ENCODE data around the gene PCSK6. TPM values are rescaled to one million over a fixed set of nuclear protein-coding genes. Genes with fewer than 3 reads are reported as not detected.

Gene PCSK6
- total RNA-seq, 4 donors from 2014 or later = 12.8 to 23.2 (median 18.4) TPM

GRCh38 chr15:101391981-101392640, 97.4 kb downstream of the PCSK6 start:
- Histone ChIP-seq H3K27ac (no peak overlapping the region), H3K4me3 (no peak overlapping the region), H3K4me1 (no peaks in the 10 kb centered on the region), H3K27me3 (no peaks in the 10 kb centered on the region), H3K36me3 (no peaks in the 10 kb centered on the region), H3K9me3 (no peaks in the 10 kb centered on the region)
- ATAC-seq = no peak
- no peak for TF ChIP-seq CTCF (IDR thresholded peaks at IDR 0.05)
- TF ChIP-seq EP300 (IDR thresholded peaks at IDR 0.05) = no peak
- no peak for TF ChIP-seq POLR2AphosphoS5 (IDR thresholded peaks at IDR 0.05)
- TF ChIP-seq POLR2A (IDR thresholded peaks at IDR 0.05) = no peak
- WGBS, 2 donors (ENCODE audit: low coverage in 1 of 2) = 65 to 68% methylated on average over 12 to 16 of the region's 17 CpGs

GRCh38 chr15:101391431-101391830, 98.1 kb downstream of the PCSK6 start:
- WGBS, 2 donors (ENCODE audit: low coverage in 1 of 2) = 84% methylated on average over 6 of the region's 10 CpGs; no CpG with 5 or more reads in 1 of the 2 donors
- Histone ChIP-seq H3K9me3 (no peaks in the 10 kb centered on the region), H3K36me3 (no peaks in the 10 kb centered on the region), H3K27ac (no peak overlapping the region), H3K4me1 (no peaks in the 10 kb centered on the region), H3K4me3 (no peak overlapping the region), H3K27me3 (no peaks in the 10 kb centered on the region)
- ATAC-seq = no peak
- TF ChIP-seq CTCF (IDR thresholded peaks at IDR 0.05) = no peak

GRCh38 chr15:101390462-101390861, 99.0 kb downstream of the PCSK6 start:
- Histone ChIP-seq H3K9me3 (no peaks in the 10 kb centered on the region), H3K4me3 (no peak overlapping the region), H3K27ac (no peak overlapping the region), H3K27me3 (no peaks in the 10 kb centered on the region), H3K36me3 (no peaks in the 10 kb centered on the region), H3K4me1 (no peaks in the 10 kb centered on the region)
- no peak for ATAC-seq
- WGBS, 2 donors (ENCODE audit: low coverage in 1 of 2) = 47 to 100% methylated on average over 1 to 3 of the region's 8 CpGs
- TF ChIP-seq EP300 (IDR thresholded peaks at IDR 0.05) (no peak), POLR2AphosphoS5 (IDR thresholded peaks at IDR 0.05) (no peak), POLR2A (IDR thresholded peaks at IDR 0.05) (no peak), CTCF (IDR thresholded peaks at IDR 0.05) (no peak)

GRCh38 chr15:101390060-101390459, 99.4 kb downstream of the PCSK6 start:
- Histone ChIP-seq H3K36me3 (no peaks in the 10 kb centered on the region), H3K27me3 (no peaks in the 10 kb centered on the region), H3K9me3 (no peaks in the 10 kb centered on the region), H3K4me3 (no peak overlapping the region), H3K27ac (no peak overlapping the region), H3K4me1 (no peaks in the 10 kb centered on the region)
- ATAC-seq = no peak
- TF ChIP-seq CTCF (IDR thresholded peaks at IDR 0.05) = no peak
- no peak for TF ChIP-seq POLR2AphosphoS5 (IDR thresholded peaks at IDR 0.05)
- TF ChIP-seq POLR2A (IDR thresholded peaks at IDR 0.05) = no peak
- TF ChIP-seq EP300 (IDR thresholded peaks at IDR 0.05) = no peak
- 72% methylated on average over 3 of the region's 9 CpGs; no CpG with 5 or more reads in 1 of the 2 donors for WGBS, 2 donors (ENCODE audit: low coverage in 1 of 2)

GRCh38 chr15:101389362-101389761, 100.1 kb downstream of the PCSK6 start:
- Histone ChIP-seq H3K4me3 (no peak overlapping the region), H3K4me1 (no peaks in the 10 kb centered on the region), H3K36me3 (no peaks in the 10 kb centered on the region), H3K27ac (no peak overlapping the region), H3K9me3 (no peaks in the 10 kb centered on the region), H3K27me3 (no peaks in the 10 kb centered on the region)
- TF ChIP-seq EP300 (IDR thresholded peaks at IDR 0.05) (no peak), POLR2A (IDR thresholded peaks at IDR 0.05) (no peak), CTCF (IDR thresholded peaks at IDR 0.05) (no peak), POLR2AphosphoS5 (IDR thresholded peaks at IDR 0.05) (no peak)
- 92 to 100% methylated on average over 6 of the region's 9 CpGs for WGBS, 2 donors (ENCODE audit: low coverage in 1 of 2)
- ATAC-seq = no peak

Data from gastroesophageal sphincter (tissue), 4 donors.